HEK293 (cell line): ENCODE results near the gene LMAN1L.

Source experiments
- CTCF ChIA-PET: fragments of 350-600 bp; formaldehyde crosslinking; extraction: SDS; loops from one replicate; lab custom pipeline; 2021; ENCODE audit warnings: antibody characterized with exemption; lab: Yijun Ruan, JAX
- POLR2A ChIA-PET: fragments of 300-600 bp; formaldehyde crosslinking; extraction: SDS; loops from one replicate; lab custom pipeline; 2020; ENCODE audit warnings: antibody characterized with exemption, inconsistent platforms; lab: Yijun Ruan, JAX
- H3K27ac ChIP-seq: fragments of 200-500 bp; sonication (Bioruptor generic); 2 replicates; pipeline ENCODE4 v1.5.1; 2014; ENCODE audit warnings: low read depth, low read length, control low read depth, inconsistent platforms; ENCODE audit errors: extremely low read depth
- H3K36me3 ChIP-seq, 2 experiments: fragments of 200-500 bp in 1 of 2; sonication (Bioruptor generic) in 1 of 2; 1 replicate in 1 of 2; 2 replicates in 1 of 2; pipeline ENCODE4 v1.5.1; 2014 to 2017; ENCODE audit warnings: inconsistent platforms in 2 of 2, low read length in 2 of 2; ENCODE audit not compliant: control insufficient read depth in 2 of 2, insufficient read depth in 1 of 2
- H3K4me1 ChIP-seq: fragments of 200-500 bp; sonication (Bioruptor generic); 2 replicates; pipeline ENCODE4 v1.5.1; 2014; ENCODE audit warnings: mild to moderate bottlenecking, low read length, inconsistent platforms; ENCODE audit not compliant: control insufficient read depth, insufficient read depth
- H3K4me3 ChIP-seq: 2 replicates; pipeline ENCODE4 v1.5.1; 2011; ENCODE audit warnings: low read depth, mild to moderate bottlenecking, control low read depth, low read length, moderate library complexity
- H3K9me3 ChIP-seq: fragments of 200-500 bp; sonication (Bioruptor generic); 2 replicates; pipeline ENCODE4 v1.5.1; 2014; ENCODE audit warnings: low read depth, low read length, inconsistent platforms; ENCODE audit not compliant: control insufficient read depth, insufficient read depth
- EGR2 ChIP-seq: fragments of 450-650 bp; formaldehyde crosslinking; IDR thresholded peaks from 2 replicates; pipeline ENCODE4 v1.5.1; 2016; ENCODE audit warnings: low read depth, missing biosample characterization, missing genetic modification characterization
- FEZF1 ChIP-seq: fragments of 450-650 bp; formaldehyde crosslinking; IDR thresholded peaks from 2 replicates; pipeline ENCODE4 v1.5.1; 2016; ENCODE audit warnings: missing biosample characterization, missing genetic modification characterization
- PRDM1 ChIP-seq: fragments of 450-650 bp; formaldehyde crosslinking; IDR thresholded peaks from 2 replicates; pipeline ENCODE4; 2016; ENCODE audit warnings: missing biosample characterization, missing genetic modification characterization
- RBAK ChIP-seq: fragments of 450-650 bp; formaldehyde crosslinking; IDR thresholded peaks from 2 replicates; pipeline ENCODE4 v1.5.1; 2016; ENCODE audit warnings: missing biosample characterization, missing genetic modification characterization
- SETDB1 ChIP-seq: IDR thresholded peaks from one replicate; pipeline ENCODE4 v1.6.1; 2017; ENCODE audit warnings: mild to moderate bottlenecking, low read length, moderate library complexity, mixed read lengths; ENCODE audit not compliant: insufficient read length
- SP3 ChIP-seq: fragments of 450-650 bp; formaldehyde crosslinking; IDR thresholded peaks from 2 replicates; pipeline ENCODE4 v1.5.1; 2016; ENCODE audit warnings: missing biosample characterization, missing genetic modification characterization
- ZFHX2 ChIP-seq: fragments of 450-650 bp; formaldehyde crosslinking; conservative IDR thresholded peaks from 2 replicates; pipeline ENCODE4 v1.5.1; 2016; ENCODE audit warnings: missing biosample characterization, missing genetic modification characterization
- ZNF155 ChIP-seq: fragments of 450-650 bp; formaldehyde crosslinking; IDR thresholded peaks from 2 replicates; pipeline ENCODE4 v1.5.1; 2016; ENCODE audit warnings: missing biosample characterization, missing genetic modification characterization
- ZNF292 ChIP-seq: fragments of 450-650 bp; formaldehyde crosslinking; IDR thresholded peaks from 2 replicates; pipeline ENCODE4 v1.5.1; 2016; ENCODE audit warnings: low read depth, missing biosample characterization, missing genetic modification characterization, borderline replicate concordance
- ZNF37A ChIP-seq: fragments of 450-650 bp; IDR thresholded peaks from 2 replicates; pipeline ENCODE4 v1.5.1; 2018; ENCODE audit warnings: missing biosample characterization, missing genetic modification characterization
- ZNF530 ChIP-seq: fragments of 450-650 bp; formaldehyde crosslinking; IDR thresholded peaks from 2 replicates; pipeline ENCODE4 v1.5.1; 2016; ENCODE audit warnings: low read depth, missing biosample characterization, missing genetic modification characterization
- ZNF549 ChIP-seq: fragments of 450-650 bp; IDR thresholded peaks from 2 replicates; pipeline ENCODE4 v1.5.1; 2018; ENCODE audit warnings: missing biosample characterization, missing genetic modification characterization, mild to moderate bottlenecking, inconsistent platforms, moderate library complexity
- ZNF596 ChIP-seq: fragments of 450-650 bp; IDR thresholded peaks from 2 replicates; pipeline ENCODE4 v1.5.0; 2018; ENCODE audit warnings: missing biosample characterization, mild to moderate bottlenecking, missing genetic modification characterization, moderate library complexity
- ZNF664 ChIP-seq: fragments of 450-650 bp; formaldehyde crosslinking; IDR thresholded peaks from 2 replicates; pipeline ENCODE4 v1.5.1; 2016; ENCODE audit warnings: missing biosample characterization, missing genetic modification characterization
- TF ChIP-seq, protein P1 (sequence below): fragments of 450-650 bp; formaldehyde crosslinking; IDR thresholded peaks from 2 replicates; pipeline ENCODE4 v1.5.1; 2016; ENCODE audit warnings: missing biosample characterization, missing genetic modification characterization, borderline replicate concordance
- TF ChIP-seq, protein P2 (sequence below): fragments of 450-650 bp; formaldehyde crosslinking; IDR thresholded peaks from 2 replicates; pipeline ENCODE4 v1.5.1; 2017; ENCODE audit warnings: missing biosample characterization, missing genetic modification characterization
- TF ChIP-seq, protein P3 (sequence below): fragments of 450-650 bp; formaldehyde crosslinking; conservative IDR thresholded peaks from 2 replicates; pipeline ENCODE4 v1.5.1; 2016; ENCODE audit warnings: low read depth, missing biosample characterization, missing genetic modification characterization

The LMAN1L gene

DNA sequence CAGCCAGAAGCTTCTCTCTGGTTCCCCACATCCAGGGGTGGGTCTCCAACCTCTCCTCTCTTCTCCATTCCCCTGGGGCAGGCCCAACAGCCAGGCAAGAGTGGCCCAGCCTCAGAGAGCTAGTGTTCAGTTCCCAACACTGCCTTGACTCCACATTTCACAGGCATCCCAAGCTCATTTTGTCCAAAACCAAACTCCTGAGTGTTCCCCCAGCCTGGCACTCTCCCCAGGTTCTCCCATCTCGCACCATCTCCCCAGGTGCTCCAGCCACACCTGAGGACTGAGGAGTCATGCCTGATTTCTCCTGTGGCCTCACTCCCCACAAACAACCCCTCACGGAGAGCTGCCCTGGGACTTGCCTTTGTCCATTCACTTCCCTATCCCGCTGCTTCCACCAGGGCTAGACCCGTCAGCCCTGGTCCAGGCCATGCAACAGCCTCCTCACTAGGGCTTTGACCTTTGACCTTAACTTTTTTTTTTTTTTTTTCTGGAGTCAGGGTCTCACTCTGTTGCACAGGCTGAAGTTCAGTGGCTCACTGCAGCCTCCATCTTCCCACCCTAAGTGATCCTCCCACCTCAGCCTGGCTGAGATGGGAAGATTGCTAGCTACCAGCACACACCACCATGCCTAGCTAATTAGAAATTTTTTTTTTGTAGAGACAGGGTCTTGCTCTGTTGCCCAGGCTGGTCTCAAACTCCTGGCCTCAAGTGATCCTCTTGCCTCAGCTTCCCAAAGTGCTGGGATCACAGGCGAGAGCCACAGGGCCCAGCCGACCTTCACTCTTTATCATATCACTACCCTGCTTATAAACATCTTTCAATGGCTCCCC, 34.7 kb upstream of the LMAN1L start (continued):
- TF ChIP-seq, protein P1, sequence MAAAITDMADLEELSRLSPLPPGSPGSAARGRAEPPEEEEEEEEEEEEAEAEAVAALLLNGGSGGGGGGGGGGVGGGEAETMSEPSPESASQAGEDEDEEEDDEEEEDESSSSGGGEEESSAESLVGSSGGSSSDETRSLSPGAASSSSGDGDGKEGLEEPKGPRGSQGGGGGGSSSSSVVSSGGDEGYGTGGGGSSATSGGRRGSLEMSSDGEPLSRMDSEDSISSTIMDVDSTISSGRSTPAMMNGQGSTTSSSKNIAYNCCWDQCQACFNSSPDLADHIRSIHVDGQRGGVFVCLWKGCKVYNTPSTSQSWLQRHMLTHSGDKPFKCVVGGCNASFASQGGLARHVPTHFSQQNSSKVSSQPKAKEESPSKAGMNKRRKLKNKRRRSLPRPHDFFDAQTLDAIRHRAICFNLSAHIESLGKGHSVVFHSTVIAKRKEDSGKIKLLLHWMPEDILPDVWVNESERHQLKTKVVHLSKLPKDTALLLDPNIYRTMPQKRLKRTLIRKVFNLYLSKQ (tag by site-specific recombination): no peak
- TF ChIP-seq, protein P2, sequence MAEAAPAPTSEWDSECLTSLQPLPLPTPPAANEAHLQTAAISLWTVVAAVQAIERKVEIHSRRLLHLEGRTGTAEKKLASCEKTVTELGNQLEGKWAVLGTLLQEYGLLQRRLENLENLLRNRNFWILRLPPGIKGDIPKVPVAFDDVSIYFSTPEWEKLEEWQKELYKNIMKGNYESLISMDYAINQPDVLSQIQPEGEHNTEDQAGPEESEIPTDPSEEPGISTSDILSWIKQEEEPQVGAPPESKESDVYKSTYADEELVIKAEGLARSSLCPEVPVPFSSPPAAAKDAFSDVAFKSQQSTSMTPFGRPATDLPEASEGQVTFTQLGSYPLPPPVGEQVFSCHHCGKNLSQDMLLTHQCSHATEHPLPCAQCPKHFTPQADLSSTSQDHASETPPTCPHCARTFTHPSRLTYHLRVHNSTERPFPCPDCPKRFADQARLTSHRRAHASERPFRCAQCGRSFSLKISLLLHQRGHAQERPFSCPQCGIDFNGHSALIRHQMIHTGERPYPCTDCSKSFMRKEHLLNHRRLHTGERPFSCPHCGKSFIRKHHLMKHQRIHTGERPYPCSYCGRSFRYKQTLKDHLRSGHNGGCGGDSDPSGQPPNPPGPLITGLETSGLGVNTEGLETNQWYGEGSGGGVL (tag by site-specific recombination): no peak
- no peak for TF ChIP-seq FEZF1 (tag by site-specific recombination)

DNA sequence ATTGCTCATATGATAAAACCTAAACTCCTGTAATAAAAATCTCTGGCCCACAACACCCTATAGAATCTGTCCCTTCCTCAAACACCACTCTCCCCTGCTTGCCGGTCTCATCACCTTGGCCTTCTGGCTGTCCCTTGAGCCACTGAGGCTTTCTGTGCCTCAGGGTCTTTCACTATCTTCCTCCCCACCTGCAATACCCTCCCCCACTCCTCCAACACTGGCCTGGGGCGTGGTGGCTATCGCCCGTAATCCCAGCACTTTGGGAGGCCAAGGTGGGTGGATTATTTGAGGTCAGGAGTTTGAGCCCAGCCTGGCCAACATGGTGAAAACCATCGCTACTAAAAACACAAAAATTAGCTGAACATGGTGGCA, 34.0 kb upstream of the LMAN1L start:
- H3K36me3 ChIP-seq: no peaks in the 10 kb centered on the region
- no peak overlapping the region for H3K27ac ChIP-seq
- H3K4me1 ChIP-seq: peaks cover 22% of the 10 kb centered on the region
- CTCF ChIA-PET: interaction anchor here (1.0 to 25.7 kb wide), 6 partner anchors 3 to 159 kb away, joined by 3 to 649 read pairs (median 17); partner anchors contain the start of genes COX5A and CSK
- POLR2A ChIA-PET: interaction anchor here (0.5 to 0.9 kb wide), 5 partner anchors 9 to 252 kb away, joined by 3 to 4 read pairs (median 3); no protein-coding TSS in a partner anchor
- H3K4me3 ChIP-seq: no peak overlapping the region
- TF ChIP-seq SP3 (tag by site-specific recombination) (no peak), EGR2 (tag by site-specific recombination) (peak; percentile 46), ZNF596 (tag by site-specific recombination) (no peak), ZNF37A (tag by site-specific recombination) (no peak), ZFHX2 (tag by site-specific recombination) (peak; percentile 26; the same call in 1 of the 2 replicates), ZNF155 (tag by site-specific recombination) (no peak), ZNF530 (tag by site-specific recombination) (no peak)
- TF ChIP-seq, protein P3, sequence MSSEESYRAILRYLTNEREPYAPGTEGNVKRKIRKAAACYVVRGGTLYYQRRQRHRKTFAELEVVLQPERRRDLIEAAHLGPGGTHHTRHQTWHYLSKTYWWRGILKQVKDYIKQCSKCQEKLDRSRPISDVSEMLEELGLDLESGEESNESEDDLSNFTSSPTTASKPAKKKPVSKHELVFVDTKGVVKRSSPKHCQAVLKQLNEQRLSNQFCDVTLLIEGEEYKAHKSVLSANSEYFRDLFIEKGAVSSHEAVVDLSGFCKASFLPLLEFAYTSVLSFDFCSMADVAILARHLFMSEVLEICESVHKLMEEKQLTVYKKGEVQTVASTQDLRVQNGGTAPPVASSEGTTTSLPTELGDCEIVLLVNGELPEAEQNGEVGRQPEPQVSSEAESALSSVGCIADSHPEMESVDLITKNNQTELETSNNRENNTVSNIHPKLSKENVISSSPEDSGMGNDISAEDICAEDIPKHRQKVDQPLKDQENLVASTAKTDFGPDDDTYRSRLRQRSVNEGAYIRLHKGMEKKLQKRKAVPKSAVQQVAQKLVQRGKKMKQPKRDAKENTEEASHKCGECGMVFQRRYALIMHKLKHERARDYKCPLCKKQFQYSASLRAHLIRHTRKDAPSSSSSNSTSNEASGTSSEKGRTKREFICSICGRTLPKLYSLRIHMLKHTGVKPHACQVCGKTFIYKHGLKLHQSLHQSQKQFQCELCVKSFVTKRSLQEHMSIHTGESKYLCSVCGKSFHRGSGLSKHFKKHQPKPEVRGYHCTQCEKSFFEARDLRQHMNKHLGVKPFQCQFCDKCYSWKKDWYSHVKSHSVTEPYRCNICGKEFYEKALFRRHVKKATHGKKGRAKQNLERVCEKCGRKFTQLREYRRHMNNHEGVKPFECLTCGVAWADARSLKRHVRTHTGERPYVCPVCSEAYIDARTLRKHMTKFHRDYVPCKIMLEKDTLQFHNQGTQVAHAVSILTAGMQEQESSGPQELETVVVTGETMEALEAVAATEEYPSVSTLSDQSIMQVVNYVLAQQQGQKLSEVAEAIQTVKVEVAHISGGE (tag by site-specific recombination): no peak
- H3K9me3 ChIP-seq: no peaks in the 10 kb centered on the region

DNA sequence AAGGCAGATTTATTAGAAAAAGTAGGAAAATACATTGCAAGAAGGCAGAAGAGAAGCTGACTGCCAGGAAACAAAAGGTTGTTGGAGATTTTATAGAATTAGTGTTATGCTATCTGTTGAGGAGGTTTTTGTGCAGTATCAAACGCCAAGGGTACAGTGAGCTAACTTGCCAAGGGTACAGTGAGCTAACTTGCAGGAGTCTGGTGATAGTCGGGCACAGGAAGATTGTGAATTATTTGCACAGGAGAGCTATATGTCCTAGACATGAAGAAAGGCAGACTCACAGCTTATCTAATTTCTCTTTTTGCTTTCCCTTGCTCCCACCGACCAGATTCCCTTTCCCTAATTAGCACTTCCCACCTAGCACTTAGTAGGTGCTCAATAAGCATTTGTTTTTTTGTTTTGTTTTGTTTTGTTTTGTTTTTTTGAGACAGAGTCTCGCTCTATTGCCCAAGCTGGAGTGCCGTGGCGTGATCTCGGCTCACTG, 33.4 kb upstream of the LMAN1L start:
- CTCF ChIA-PET: interaction anchor here (0.6 to 25.7 kb wide), 10 partner anchors 4 to 408 kb away, joined by 3 to 649 read pairs (median 8); partner anchors contain the start of genes COX5A, CPLX3 and CSK

More for the DNA sequence above, 33.4 kb upstream of the LMAN1L start:
- TF ChIP-seq ZNF549 (tag by site-specific recombination) (no peak), ZNF292 (tag by site-specific recombination) (no peak), PRDM1 (tag by site-specific recombination) (peak; percentile 91), RBAK (tag by site-specific recombination) (no peak), SETDB1 (no peak), ZNF664 (tag by site-specific recombination) (peak; percentile 96)
- TF ChIP-seq, all 188 proteins: peak for 2
- Histone ChIP-seq H3K9me3 (no peaks in the 10 kb centered on the region), H3K4me3 (no peak overlapping the region), H3K27ac (no peak overlapping the region), H3K36me3 (no peaks in the 10 kb centered on the region), H3K4me1 (peaks cover 27% of the 10 kb centered on the region)
- POLR2A ChIA-PET: interaction anchor here (0.5 to 0.9 kb wide), 3 partner anchors 9 to 31 kb away, joined by 3 to 4 read pairs (median 3); no protein-coding TSS in a partner anchor
